H1 (cell line): ENCODE measurements around the gene BCAS3. TPM values are rescaled to one million over a fixed set of nuclear protein-coding genes. Genes with fewer than 3 reads are reported as not detected.

Source experiments
- CBX8 ChIP-seq: fragments of 300-800, 300-1000 bp; sonication (generic); IDR thresholded peaks from 2 replicates; pipeline ENCODE4 v1.7.1; 2016; ENCODE audit warnings: low read depth, low read length, borderline replicate concordance
- CHD7 ChIP-seq: fragments of 300-600 bp; sonication (generic); IDR thresholded peaks from 2 replicates; pipeline ENCODE4 v1.7.1; 2012; ENCODE audit warnings: low read length, moderate library complexity, mild to moderate bottlenecking, inconsistent platforms; ENCODE audit not compliant: insufficient replicate concordance
- E2F6 ChIP-seq: IDR thresholded peaks from 2 replicates; pipeline ENCODE4 v1.6.1; 2012; ENCODE audit warnings: inconsistent platforms
- KDM4A ChIP-seq: IDR thresholded peaks from one replicate; pipeline ENCODE4 v1.7.1; 2012; ENCODE audit warnings: low read depth, mild to moderate bottlenecking, moderate library complexity, low read length, inconsistent platforms; ENCODE audit not compliant: severe bottlenecking
- polyA plus RNA-seq, 7 experiments: library from polyadenylated mRNA; depleted of rRNA in 3 of 7; stranded (reverse) in 5 of 7; unstranded in 2 of 7; fragments of >200 nt in 5 of 7; fragments of 200-250 nt in 2 of 7; gene quantifications; 1 replicate in 5 of 7; 2 replicates in 1 of 7; 4 replicates in 1 of 7; pipeline versions ENCODE4 v1.2.1 to v1.2.3, GENCODE V29; 2011 to 2013; ENCODE audit warnings: missing spikeins in 2 of 7, mixed read lengths in 2 of 7
- total RNA-seq: library from RNA; stranded (reverse); fragmentation: NEBNext Ultra II Directional; extraction: Animal tissue kit (Norgen Biotek cat#: 25700); gene quantifications from 2 replicates; pipeline ENCODE4 v1.2.1, GENCODE V29; 2021

BCAS3 gene
- total and polyA plus RNA-seq, 2 of the 8 experiments (the other 6 are each of a cell fraction or from before 2014, with no cell fraction given) = 9.9 to 13.3 TPM

- TF ChIP-seq CHD7 (no peak), E2F6 (no peak), KDM4A (no peak), CBX8 (no peak)
Observed at GRCh38 chr17:60773552-60773951, 95.9 kb downstream of the BCAS3 start (continued).
